MM.1S (cell line): Measurements from ENCODE around the gene ZC3H15.

Experiments used
- DNase-seq: peaks from one replicate; pipeline ENCODE4 v3.0.0-alpha.2; 2015
- H2AFZ ChIP-seq: fragments of 300-600 bp; sonication (generic); 2 replicates; pipeline ENCODE4 v1.6.0; 2016; ENCODE audit warnings: antibody characterized with exemption, low read length
- H3F3A ChIP-seq: fragments of 300-600 bp; sonication (generic); 2 replicates; pipeline ENCODE4 v1.6.1; 2016; ENCODE audit warnings: mild to moderate bottlenecking, antibody characterized with exemption, low read length, moderate library complexity, mixed read lengths; ENCODE audit not compliant: insufficient read depth
- H3K27ac ChIP-seq: fragments of 300-600 bp; sonication (generic); 2 replicates; pipeline ENCODE4 v1.5.1; 2016; ENCODE audit warnings: mild to moderate bottlenecking, low read length
- H3K27me3 ChIP-seq: fragments of 300-600 bp; sonication (generic); replicated peaks from 2 replicates; pipeline ENCODE4 v1.6.0; 2016; ENCODE audit warnings: low read length; ENCODE audit not compliant: insufficient read depth
- H3K36me3 ChIP-seq: fragments of 300-600 bp; sonication (generic); replicated peaks from 2 replicates; pipeline ENCODE4 v1.6.1; 2016; ENCODE audit warnings: mild to moderate bottlenecking, low read length, mixed read lengths; ENCODE audit not compliant: insufficient read depth
- H3K4me1 ChIP-seq: fragments of 300-600 bp; sonication (generic); 2 replicates; pipeline ENCODE4 v1.6.1; 2016; ENCODE audit warnings: low read length, mixed read lengths
- H3K4me2 ChIP-seq: fragments of 300-600 bp; sonication (generic); 2 replicates; pipeline ENCODE4 v1.6.0; 2016; ENCODE audit warnings: low read depth, low read length
- H3K4me3 ChIP-seq: fragments of 300-600 bp; sonication (generic); 2 replicates; pipeline ENCODE4 v1.5.1; 2016; ENCODE audit warnings: low read length, mixed read lengths
- H3K79me2 ChIP-seq: fragments of 300-600 bp; sonication (generic); 2 replicates; pipeline ENCODE4 v1.6.1; 2016; ENCODE audit warnings: mixed run types, low read length, mixed read lengths
- H3K9ac ChIP-seq: fragments of 300-600 bp; sonication (generic); 2 replicates; pipeline ENCODE4 v1.6.1; 2016; ENCODE audit warnings: low read length, mixed read lengths
- H3K9me2 ChIP-seq: fragments of 300-600 bp; sonication (generic); replicated peaks from 2 replicates; pipeline ENCODE4 v1.6.1; 2016; ENCODE audit warnings: mild to moderate bottlenecking, low read length, mixed read lengths; ENCODE audit not compliant: insufficient read depth
- H3K9me3 ChIP-seq: fragments of 300-600 bp; sonication (generic); replicated peaks from 2 replicates; pipeline ENCODE4 v1.6.1; 2016; ENCODE audit warnings: mild to moderate bottlenecking, low read length, mixed read lengths; ENCODE audit not compliant: insufficient read depth
- H4K20me1 ChIP-seq: fragments of 300-600 bp; sonication (generic); 2 replicates; pipeline ENCODE4 v1.6.1; 2016; ENCODE audit warnings: mild to moderate bottlenecking, low read length, moderate library complexity, mixed read lengths; ENCODE audit not compliant: insufficient read depth
- EZH2 ChIP-seq: fragments of 300-600 bp; sonication (generic); optimal IDR thresholded peaks from 2 replicates; pipeline ENCODE3; 2017; ENCODE audit warnings: low read depth, mild to moderate bottlenecking, antibody characterized with exemption, low read length, mixed read lengths
- EZH2phosphoT487 ChIP-seq: fragments of 300-600 bp; sonication (generic); IDR thresholded peaks from 2 replicates; pipeline ENCODE4 v1.6.1; 2018; ENCODE audit warnings: antibody characterized with exemption, low read length
- TF ChIP-seq, protein P1 (sequence below): fragments of 300-600 bp; sonication (generic); IDR thresholded peaks from 2 replicates; pipeline ENCODE4 v1.5.1; 2016; ENCODE audit warnings: antibody characterized with exemption, low read length, mixed read lengths

ZC3H15 gene

DNA sequence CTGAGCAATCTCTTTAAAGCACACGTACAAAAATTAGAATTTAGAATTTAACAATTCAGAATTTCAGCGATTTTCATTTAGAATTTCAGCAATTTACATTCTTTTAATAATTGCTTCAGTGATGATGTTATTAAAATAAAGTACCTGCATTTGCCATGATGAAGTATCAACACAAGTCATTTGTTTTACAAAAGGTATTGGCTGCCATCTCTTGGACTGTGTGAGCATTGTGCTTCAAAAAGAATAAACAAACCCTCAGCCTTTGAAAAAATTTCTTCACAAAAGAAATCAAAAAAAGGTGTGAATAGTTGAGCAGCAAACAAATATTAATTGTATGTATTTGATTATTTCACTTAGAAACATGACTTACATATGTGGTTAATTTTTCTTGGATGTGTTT is 27.1 kb upstream of the ZC3H15 start:
- no peak overlapping the region for H3K4me3 ChIP-seq
- H3F3A ChIP-seq, result no peaks in the 10 kb centered on the region
- H2AFZ ChIP-seq, result no peak overlapping the region
- H3K9me3 ChIP-seq, result no peaks in the 10 kb centered on the region
- TF ChIP-seq EZH2phosphoT487 (no peak), EZH2 (no peak)
- TF ChIP-seq, protein P1, sequence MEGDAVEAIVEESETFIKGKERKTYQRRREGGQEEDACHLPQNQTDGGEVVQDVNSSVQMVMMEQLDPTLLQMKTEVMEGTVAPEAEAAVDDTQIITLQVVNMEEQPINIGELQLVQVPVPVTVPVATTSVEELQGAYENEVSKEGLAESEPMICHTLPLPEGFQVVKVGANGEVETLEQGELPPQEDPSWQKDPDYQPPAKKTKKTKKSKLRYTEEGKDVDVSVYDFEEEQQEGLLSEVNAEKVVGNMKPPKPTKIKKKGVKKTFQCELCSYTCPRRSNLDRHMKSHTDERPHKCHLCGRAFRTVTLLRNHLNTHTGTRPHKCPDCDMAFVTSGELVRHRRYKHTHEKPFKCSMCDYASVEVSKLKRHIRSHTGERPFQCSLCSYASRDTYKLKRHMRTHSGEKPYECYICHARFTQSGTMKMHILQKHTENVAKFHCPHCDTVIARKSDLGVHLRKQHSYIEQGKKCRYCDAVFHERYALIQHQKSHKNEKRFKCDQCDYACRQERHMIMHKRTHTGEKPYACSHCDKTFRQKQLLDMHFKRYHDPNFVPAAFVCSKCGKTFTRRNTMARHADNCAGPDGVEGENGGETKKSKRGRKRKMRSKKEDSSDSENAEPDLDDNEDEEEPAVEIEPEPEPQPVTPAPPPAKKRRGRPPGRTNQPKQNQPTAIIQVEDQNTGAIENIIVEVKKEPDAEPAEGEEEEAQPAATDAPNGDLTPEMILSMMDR, result peak; percentile 41
- no peaks in the 10 kb centered on the region for H4K20me1 ChIP-seq
- H3K27ac ChIP-seq, result no peak overlapping the region
- H3K4me1 ChIP-seq, result peaks cover 14% of the 10 kb centered on the region; the same call in 1 of the 2 replicates
- H3K27me3 ChIP-seq, result no peaks in the 10 kb centered on the region
- no peak overlapping the region for H3K4me2 ChIP-seq
- peak; percentile 32 for DNase-seq
- H3K79me2 ChIP-seq, result no peaks in the 10 kb centered on the region
- no peaks in the 10 kb centered on the region for H3K9me2 ChIP-seq
- no peak overlapping the region for H3K9ac ChIP-seq
- H3K36me3 ChIP-seq, result no peaks in the 10 kb centered on the region

DNA sequence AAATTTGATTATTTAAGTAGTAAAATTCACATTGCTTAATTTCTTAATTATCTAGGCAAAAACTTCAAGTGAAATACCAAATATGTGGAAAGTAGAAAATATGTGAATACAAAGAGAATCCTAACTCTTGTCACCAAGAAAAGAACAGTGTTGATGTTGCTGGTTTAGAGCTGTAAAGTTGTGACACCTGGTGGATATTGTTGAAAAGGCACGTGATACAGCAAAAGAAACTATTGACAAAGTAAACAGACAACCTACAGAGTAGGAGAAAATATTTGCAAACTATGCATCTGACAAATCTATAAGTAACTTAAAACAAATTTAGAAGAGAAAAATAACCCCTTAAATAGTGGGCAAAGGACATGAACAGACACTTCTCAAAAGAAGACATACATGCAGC is 25.6 kb upstream of the ZC3H15 start:
- H2AFZ ChIP-seq, result no peak overlapping the region
- H3K79me2 ChIP-seq, result no peaks in the 10 kb centered on the region
- TF ChIP-seq, protein P1, result peak; percentile 60
- TF ChIP-seq EZH2phosphoT487 (no peak), EZH2 (no peak)
- no peak overlapping the region for H3K4me3 ChIP-seq
- no peaks in the 10 kb centered on the region for H3K9me2 ChIP-seq
- no peaks in the 10 kb centered on the region for H3K9me3 ChIP-seq
- H3K4me1 ChIP-seq, result peaks cover 14% of the 10 kb centered on the region; the same call in 1 of the 2 replicates
- no peaks in the 10 kb centered on the region for H4K20me1 ChIP-seq
- H3F3A ChIP-seq, result no peaks in the 10 kb centered on the region
- H3K9ac ChIP-seq, result no peak overlapping the region
- peak; percentile 52 for DNase-seq
- H3K27ac ChIP-seq, result no peak overlapping the region
- H3K36me3 ChIP-seq, result no peaks in the 10 kb centered on the region
- H3K4me2 ChIP-seq, result no peak overlapping the region
- no peaks in the 10 kb centered on the region for H3K27me3 ChIP-seq

DNA sequence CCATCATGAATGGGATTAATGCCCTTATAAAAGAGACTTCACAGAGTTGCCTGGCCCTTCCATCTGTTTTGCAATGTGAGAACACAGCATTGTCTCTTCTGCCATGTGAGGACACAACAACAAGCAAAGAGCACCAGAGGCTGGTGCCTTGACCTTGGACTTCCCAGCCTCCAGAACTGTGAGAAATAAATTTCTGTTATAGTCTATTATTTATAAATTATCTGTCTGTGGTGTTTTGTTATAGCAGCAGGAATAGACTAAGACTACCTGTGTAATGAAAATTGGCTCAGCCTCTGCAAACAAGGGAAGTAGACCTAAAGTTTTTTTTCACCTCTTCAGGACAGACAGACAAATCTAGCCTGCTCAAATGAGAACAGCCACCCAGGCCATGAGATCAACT is 19.3 kb upstream of the ZC3H15 start:
- no peak overlapping the region for H3K9ac ChIP-seq
- H3K4me3 ChIP-seq, result no peak overlapping the region
- no peak overlapping the region for H3K4me2 ChIP-seq
- H3F3A ChIP-seq, result no peaks in the 10 kb centered on the region
- TF ChIP-seq EZH2 (no peak), EZH2phosphoT487 (no peak)
- TF ChIP-seq, protein P1, result no peak
- no peaks in the 10 kb centered on the region for H3K36me3 ChIP-seq
- H3K9me2 ChIP-seq, result no peaks in the 10 kb centered on the region
- no peak for DNase-seq
- H3K4me1 ChIP-seq, result peaks cover 14% of the 10 kb centered on the region; the same call in 1 of the 2 replicates
- no peaks in the 10 kb centered on the region for H3K9me3 ChIP-seq
- no peak overlapping the region for H2AFZ ChIP-seq
- no peaks in the 10 kb centered on the region for H3K27me3 ChIP-seq
- no peaks in the 10 kb centered on the region for H4K20me1 ChIP-seq
- no peak overlapping the region for H3K27ac ChIP-seq
- H3K79me2 ChIP-seq, result no peaks in the 10 kb centered on the region
